EH (cell line): ENCODE results near the gene RAB39B.

Experiments
- DNase-seq: peaks from one replicate; pipeline ENCODE4 v3.0.0-alpha.2; 2015; ENCODE audit warnings: low read depth

RAB39B gene

DNA sequence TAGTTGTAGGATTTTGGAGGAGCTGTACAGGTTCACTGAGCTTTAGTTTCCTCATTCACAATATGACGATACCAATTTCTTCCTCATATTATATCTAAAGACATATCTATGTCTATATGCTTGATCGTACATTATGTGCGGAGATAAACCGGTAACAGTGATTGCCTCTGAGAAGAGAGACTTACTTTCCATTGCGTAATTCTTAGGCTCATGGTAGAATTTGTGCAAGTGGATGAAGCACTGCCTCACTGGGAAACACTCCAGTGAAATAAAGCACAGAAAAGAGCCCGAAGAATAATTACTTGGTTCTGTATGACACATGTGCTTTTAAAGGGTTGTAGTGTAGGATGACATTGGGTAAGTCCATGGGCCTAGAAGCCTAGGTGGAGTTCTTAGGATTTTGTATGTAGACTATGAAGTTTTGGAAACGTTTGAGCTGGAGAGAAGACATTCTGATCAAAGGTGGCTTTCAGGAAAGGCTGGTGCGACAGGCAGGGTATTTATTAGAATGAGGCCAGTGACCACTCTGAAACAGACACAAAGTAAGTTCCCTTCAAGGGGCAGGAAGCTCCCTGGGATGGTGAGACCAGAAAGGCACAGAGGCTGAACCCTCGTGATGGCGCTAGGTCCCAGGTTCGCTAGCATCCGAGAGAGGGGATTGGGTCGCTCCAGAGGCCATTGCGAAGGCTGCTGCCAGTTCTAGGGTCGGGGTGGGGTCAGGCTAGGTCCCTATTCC lies 48.7 kb downstream of the RAB39B start:
- DNase-seq: peak; percentile 0

- DNase-seq: no peak
Measured at GRCh38 chrX:155213731-155214130, 50.6 kb downstream of the RAB39B start.

GRCh38 chrX:155211208-155211607 lies 53.1 kb downstream of the RAB39B start:
- no peak for DNase-seq
